Loucy (cell line): Measurements from ENCODE around the gene HEBP2.

Experiments
- H2AFZ ChIP-seq: fragments of 200-600 bp; sonication (generic); 2 replicates; pipeline ENCODE4 v1.6.0; 2016; ENCODE audit warnings: antibody characterized with exemption, mild to moderate bottlenecking, low read length, moderate library complexity
- H3F3A ChIP-seq: fragments of 200-600 bp; 2 replicates; pipeline ENCODE4 v1.6.0; 2016; ENCODE audit warnings: antibody characterized with exemption, low read depth, mild to moderate bottlenecking
- H3K27me3 ChIP-seq: fragments of 200-600 bp; sonication (generic); 2 replicates; pipeline ENCODE4 v1.6.1; 2014; ENCODE audit warnings: low read length, mild to moderate bottlenecking; ENCODE audit not compliant: insufficient read depth, poor library complexity, severe bottlenecking
- H3K36me3 ChIP-seq: fragments of 200-600 bp; sonication (generic); 2 replicates; pipeline ENCODE4 v1.6.1; 2016; ENCODE audit warnings: low read length; ENCODE audit not compliant: insufficient read depth
- H3K4me1 ChIP-seq: fragments of 200-600 bp; sonication (generic); 2 replicates; pipeline ENCODE4 v1.5.1; 2014; ENCODE audit warnings: low read length, mild to moderate bottlenecking; ENCODE audit not compliant: insufficient read depth, poor library complexity, severe bottlenecking
- H3K4me2 ChIP-seq: fragments of 200-600 bp; sonication (generic); 2 replicates; pipeline ENCODE4 v1.6.0; 2014; ENCODE audit warnings: antibody characterized with exemption, low read length, low read depth, mild to moderate bottlenecking; ENCODE audit not compliant: poor library complexity, severe bottlenecking
- H3K4me3 ChIP-seq: fragments of 200-600 bp; sonication (generic); 2 replicates; pipeline ENCODE4 v1.5.1; 2014; ENCODE audit warnings: low read length, mild to moderate bottlenecking, mixed read lengths; ENCODE audit not compliant: poor library complexity, severe bottlenecking
- H3K79me2 ChIP-seq: fragments of 200-600 bp; sonication (generic); 2 replicates; pipeline ENCODE4 v1.6.1; 2014; ENCODE audit warnings: low read length; ENCODE audit not compliant: insufficient read depth
- H3K9ac ChIP-seq: fragments of 200-600 bp; sonication (generic); 2 replicates; pipeline ENCODE4 v1.6.0; 2014; ENCODE audit warnings: mild to moderate bottlenecking, low read depth, low read length, moderate library complexity; ENCODE audit not compliant: poor library complexity, severe bottlenecking
- H3K9me2 ChIP-seq: fragments of 200-600 bp; sonication (generic); replicated peaks from 2 replicates; pipeline ENCODE4 v1.6.1; 2016; ENCODE audit warnings: low read depth, low read length, mixed read lengths
- H3K9me3 ChIP-seq: fragments of 200-600 bp; sonication (generic); 2 replicates; pipeline ENCODE4 v1.6.1; 2014; ENCODE audit warnings: mild to moderate bottlenecking, antibody characterized with exemption, low read length, low read depth; ENCODE audit not compliant: insufficient read depth
- H4K20me1 ChIP-seq: fragments of 200-600 bp; sonication (generic); 2 replicates; pipeline ENCODE4 v1.6.0; 2014; ENCODE audit warnings: antibody characterized with exemption, low read length, mild to moderate bottlenecking; ENCODE audit not compliant: insufficient read depth, poor library complexity, severe bottlenecking
- CTCF ChIP-seq: fragments of 200-600 bp; sonication (generic); conservative IDR thresholded peaks from 2 replicates; pipeline ENCODE4 v1.5.1; 2014; ENCODE audit warnings: mild to moderate bottlenecking, antibody characterized with exemption, low read length
- EZH2phosphoT487 ChIP-seq: fragments of 200-600 bp; IDR thresholded peaks from 2 replicates; pipeline ENCODE4 v1.6.1; 2018; ENCODE audit warnings: antibody characterized with exemption, mild to moderate bottlenecking, moderate library complexity, borderline replicate concordance

The HEBP2 gene

GRCh38 chr6:138371452-138371711 is 32.6 kb upstream of the HEBP2 start:
- Histone ChIP-seq H3K9me3 (no peaks in the 10 kb centered on the region), H4K20me1 (no peaks in the 10 kb centered on the region), H3K9ac (no peak overlapping the region), H2AFZ (no peak overlapping the region), H3K9me2 (no peaks in the 10 kb centered on the region), H3K79me2 (no peaks in the 10 kb centered on the region), H3K4me2 (no peak overlapping the region), H3K27me3 (no peaks in the 10 kb centered on the region), H3K4me1 (peaks cover 6% of the 10 kb centered on the region), H3K4me3 (no peak overlapping the region), H3F3A (no peaks in the 10 kb centered on the region), H3K36me3 (no peaks in the 10 kb centered on the region)
- no peak for TF ChIP-seq EZH2phosphoT487
- TF ChIP-seq CTCF, result no peak

GRCh38 chr6:138371720-138372119 is 32.3 kb upstream of the HEBP2 start:
- Histone ChIP-seq H3K9me2 (no peaks in the 10 kb centered on the region), H3K36me3 (no peaks in the 10 kb centered on the region), H3F3A (no peaks in the 10 kb centered on the region), H3K4me1 (peaks cover 6% of the 10 kb centered on the region), H3K4me2 (no peak overlapping the region), H3K4me3 (no peak overlapping the region), H3K27me3 (no peaks in the 10 kb centered on the region), H3K79me2 (no peaks in the 10 kb centered on the region), H4K20me1 (no peaks in the 10 kb centered on the region), H3K9me3 (no peaks in the 10 kb centered on the region), H2AFZ (no peak overlapping the region), H3K9ac (no peak overlapping the region)
- TF ChIP-seq CTCF (no peak), EZH2phosphoT487 (no peak)

DNA sequence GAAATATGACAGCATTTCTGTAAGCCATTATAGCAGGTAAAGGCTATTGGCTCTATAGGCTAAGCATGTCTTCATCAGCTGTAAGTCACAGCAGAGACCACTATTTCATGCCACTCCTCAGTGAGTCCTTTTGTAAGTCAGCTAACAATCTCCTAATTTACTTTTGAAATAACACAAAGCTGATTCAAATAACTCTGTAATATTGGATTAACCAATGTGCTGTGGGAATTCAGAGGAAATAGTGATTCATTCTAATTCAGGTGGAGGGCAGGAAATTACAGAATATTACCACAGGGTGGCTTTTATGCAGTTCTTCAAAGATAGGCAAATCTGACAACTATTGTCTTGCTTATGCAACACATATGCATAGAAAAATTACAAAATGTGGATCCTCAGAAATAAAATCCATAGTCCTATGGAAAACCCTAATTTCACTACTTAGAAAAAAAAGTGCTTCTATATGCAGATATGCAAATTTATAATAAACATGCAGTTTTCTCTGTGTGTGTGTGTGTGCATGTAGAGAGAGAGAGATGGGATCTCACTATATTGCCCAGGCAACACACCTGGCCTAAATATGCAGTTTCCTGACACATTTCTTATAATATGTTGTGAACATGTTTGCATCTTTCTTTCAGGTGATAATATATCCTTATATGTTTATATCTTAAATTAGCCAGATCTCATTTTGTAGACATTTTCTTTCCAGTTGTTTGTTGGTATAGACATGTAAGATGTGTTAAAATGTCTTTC is 31.1 kb upstream of the HEBP2 start:
- H3K9ac ChIP-seq, result no peak overlapping the region
- no peak overlapping the region for H3K4me2 ChIP-seq
- H3K9me3 ChIP-seq, result no peaks in the 10 kb centered on the region
- peaks cover 6% of the 10 kb centered on the region for H3K4me1 ChIP-seq
- H3K36me3 ChIP-seq, result no peaks in the 10 kb centered on the region
- no peaks in the 10 kb centered on the region for H3K9me2 ChIP-seq
- no peaks in the 10 kb centered on the region for H4K20me1 ChIP-seq
- H3K79me2 ChIP-seq, result no peaks in the 10 kb centered on the region
- no peaks in the 10 kb centered on the region for H3K27me3 ChIP-seq
- H2AFZ ChIP-seq, result no peak overlapping the region
- TF ChIP-seq CTCF, result peak; percentile 55
- TF ChIP-seq EZH2phosphoT487, result no peak
- H3F3A ChIP-seq, result no peaks in the 10 kb centered on the region
- no peak overlapping the region for H3K4me3 ChIP-seq
